ENCODE data around the gene SEMA7A.

Gene SEMA7A

DNA sequence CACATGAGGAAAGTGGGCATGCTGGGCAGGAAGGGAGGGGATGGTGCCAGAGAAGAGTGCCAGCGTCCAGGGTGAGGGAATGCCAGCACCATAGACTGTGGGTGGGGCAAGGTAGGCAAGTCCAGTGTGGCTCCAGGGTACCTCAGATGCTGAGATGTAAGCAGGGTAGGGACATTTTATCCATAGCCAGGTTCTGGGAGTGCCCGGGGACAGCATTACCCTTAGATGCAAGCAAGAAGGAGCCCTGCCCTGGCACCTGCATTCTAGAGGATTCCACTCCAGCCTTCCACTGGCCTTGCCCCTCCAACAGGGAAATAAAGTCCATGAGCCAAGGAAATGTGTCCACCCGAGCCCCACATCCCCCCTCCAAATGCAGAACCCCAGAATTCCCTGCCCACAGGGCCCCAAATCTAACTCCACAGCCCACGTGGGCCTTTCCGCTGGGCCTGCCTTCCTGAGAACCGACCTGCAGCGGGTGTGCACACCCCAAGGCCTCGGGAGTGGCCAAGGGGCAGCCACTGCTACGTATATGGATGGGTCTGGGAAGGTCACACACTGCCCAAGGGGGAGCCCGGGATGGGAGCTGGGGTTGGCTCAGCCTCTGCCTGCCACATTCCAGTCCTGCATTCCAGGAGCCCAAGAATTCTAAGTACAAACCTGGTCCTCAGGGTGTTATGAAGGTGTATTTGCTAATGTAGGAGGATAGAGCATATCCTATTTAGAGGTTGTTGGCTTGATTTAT, 46.0 kb downstream of the SEMA7A start:
- peaks cover 0 to 28% of the 10 kb centered on the region in 2 donors for H3K27me3 ChIP-seq
- H3K4me1 ChIP-seq, result no peaks in the 10 kb centered on the region
- H3K9me3 ChIP-seq, result no peaks in the 10 kb centered on the region
- intact Hi-C loops (cut with DNase I; ENCODE audit: low total_unique reads), result no loop called here
- no peaks in the 10 kb centered on the region for H3K36me3 ChIP-seq
- H3K4me3 ChIP-seq, result no peak overlapping the region
- no peak overlapping the region for H3K27ac ChIP-seq
- TF ChIP-seq CTCF (IDR thresholded peaks at IDR 0.05), result no peak
- DNase-seq, result no peak

- Histone ChIP-seq H3K27me3 (peaks cover 0 to 28% of the 10 kb centered on the region in 2 donors), H3K4me3 (no peak overlapping the region), H3K9me3 (no peaks in the 10 kb centered on the region), H3K36me3 (no peaks in the 10 kb centered on the region), H3K27ac (no peak overlapping the region), H3K4me1 (peaks cover 0 to 4% (median 0%) of the 10 kb centered on the region in 4 donors)
- TF ChIP-seq CTCF (IDR thresholded peaks at IDR 0.05), result no peak
- intact Hi-C loops (cut with DNase I; ENCODE audit: low total_unique reads), result no loop called here
- DNase-seq, result no peak
These were observed 46.6 kb downstream of the SEMA7A start for GRCh38 chr15:74387141-74387541.

DNA sequence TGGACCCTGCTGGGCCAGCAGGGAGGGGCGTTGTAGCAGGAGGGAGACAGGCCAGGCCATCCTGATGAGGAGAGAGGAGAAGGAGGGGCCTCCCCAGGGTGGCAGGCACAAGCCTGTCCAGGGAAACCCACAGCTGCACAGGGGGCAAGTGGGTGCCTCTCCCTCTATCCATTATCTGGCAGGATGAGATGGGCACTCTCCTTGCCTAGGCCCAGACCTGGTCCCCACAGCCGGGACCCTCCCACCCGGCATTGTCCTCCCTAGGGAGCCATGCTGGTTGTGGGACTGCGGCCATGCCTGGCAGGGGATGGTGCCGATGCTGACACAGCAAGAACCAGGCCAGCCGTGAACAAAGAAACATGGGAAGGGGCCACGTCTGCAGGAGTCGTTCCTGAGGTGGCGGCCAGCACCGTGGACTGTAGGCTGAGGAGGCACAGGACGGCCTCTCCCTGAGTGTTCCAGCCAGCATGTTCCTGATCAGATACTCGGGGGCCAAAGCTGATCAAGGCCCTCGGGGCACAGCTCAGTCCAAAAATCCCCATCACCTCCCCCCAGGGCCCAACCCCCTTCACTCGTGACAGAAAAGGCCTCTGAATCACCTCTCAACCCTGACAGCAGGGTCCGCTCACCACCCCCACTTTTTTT, 47.1 kb downstream of the SEMA7A start:
- H3K4me3 ChIP-seq, result no peak overlapping the region
- no peak for TF ChIP-seq CTCF (IDR thresholded peaks at IDR 0.05)
- H3K27me3 ChIP-seq, result peaks cover 0 to 31% of the 10 kb centered on the region in 2 donors
- intact Hi-C loops (cut with DNase I; ENCODE audit: low total_unique reads), result no loop called here
- H3K36me3 ChIP-seq, result no peaks in the 10 kb centered on the region
- H3K4me1 ChIP-seq, result peaks cover 0 to 8% (median 0%) of the 10 kb centered on the region in 4 donors
- no peak overlapping the region for H3K27ac ChIP-seq
- DNase-seq, result no peak
- no peaks in the 10 kb centered on the region for H3K9me3 ChIP-seq

GRCh38 chr15:74385733-74386132, 48.0 kb downstream of the SEMA7A start:
- no peaks in the 10 kb centered on the region for H3K36me3 ChIP-seq
- no peak overlapping the region for H3K4me3 ChIP-seq
- no peak for DNase-seq
- H3K27ac ChIP-seq, result no peak overlapping the region
- intact Hi-C loops (cut with DNase I; ENCODE audit: low total_unique reads), result no loop called here
- H3K4me1 ChIP-seq, result peaks cover 0 to 8% (median 0%) of the 10 kb centered on the region in 4 donors
- no peaks in the 10 kb centered on the region for H3K9me3 ChIP-seq
- TF ChIP-seq CTCF (IDR thresholded peaks at IDR 0.05), result no peak
- H3K27me3 ChIP-seq, result peaks cover 0 to 40% of the 10 kb centered on the region in 2 donors

- Histone ChIP-seq H3K9me3 (no peaks in the 10 kb centered on the region), H3K27me3 (peaks cover 0 to 47% of the 10 kb centered on the region in 2 donors), H3K36me3 (no peaks in the 10 kb centered on the region), H3K4me3 (no peak overlapping the region), H3K27ac (no peak overlapping the region), H3K4me1 (peaks cover 0 to 8% (median 0%) of the 10 kb centered on the region in 4 donors)
- TF ChIP-seq CTCF (IDR thresholded peaks at IDR 0.05), result no peak
- intact Hi-C loops (cut with DNase I; ENCODE audit: low total_unique reads), result no loop called here
- peak in 1 of 2 donors; percentile 33 for DNase-seq
These were observed 48.7 kb downstream of the SEMA7A start for GRCh38 chr15:74384881-74385643.

Measured in tibial artery (tissue), 4 donors.